Skin epidermis (tissue), 12 donors: ENCODE results near the gene DNAJA2.

Experiments used
- H3K27ac ChIP-seq, 21 experiments: fragments of 200-600 bp; sonication (generic) in 11 of 21; one replicate each; pipeline ENCODE4 v1.5.0; 2020; ENCODE audit warnings: mild to moderate bottlenecking in 3 of 21, inconsistent platforms in 2 of 21, moderate library complexity in 2 of 21
- H3K4me3 ChIP-seq, 7 experiments: fragments of 200-600 bp; sonication (generic) in 2 of 7; one replicate each; pipeline ENCODE4 v1.5.0; 2020; ENCODE audit warnings: inconsistent platforms in 2 of 7, mild to moderate bottlenecking in 2 of 7, moderate library complexity in 1 of 7

DNAJA2 gene

DNA sequence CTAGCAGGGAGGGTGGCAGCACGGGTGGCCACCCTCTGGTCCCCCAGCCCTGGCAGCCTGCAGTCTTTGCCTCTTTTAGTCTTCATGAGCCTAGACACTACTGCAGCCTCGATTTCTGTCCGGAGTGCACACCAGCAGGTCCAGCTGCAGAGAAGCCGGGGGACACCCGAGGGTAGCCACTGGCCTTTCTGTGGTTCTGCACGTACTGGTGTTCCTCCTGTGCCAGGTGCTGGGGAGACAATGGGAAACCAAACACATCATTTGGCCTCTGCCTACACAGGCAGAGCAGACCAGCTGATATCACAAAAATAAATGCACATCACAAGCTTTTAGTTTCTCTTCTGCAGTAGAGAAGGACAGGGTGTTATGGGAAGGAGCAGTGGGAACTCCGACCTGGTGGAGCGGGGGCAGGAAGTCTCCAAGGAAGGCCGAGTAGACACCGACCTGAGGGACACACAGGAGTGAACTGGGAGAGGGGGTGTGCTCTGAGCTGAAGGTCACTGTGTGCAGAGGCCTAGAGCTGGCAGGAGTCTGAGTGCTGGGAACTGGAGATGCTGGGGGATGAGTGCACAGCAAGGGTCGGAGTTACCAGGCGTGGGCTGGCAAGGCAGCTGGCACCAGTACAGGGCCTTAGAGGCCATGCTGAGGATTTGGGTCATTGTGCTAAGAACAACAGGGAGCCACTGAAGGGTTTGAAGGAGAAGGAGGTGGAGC, 66.3 kb downstream of the DNAJA2 start:
- H3K4me3 ChIP-seq = no peak overlapping the region
- H3K27ac ChIP-seq = peak overlapping the region in 2 of 21 experiments; percentile 18 to 31

- H3K27ac ChIP-seq = no peak overlapping the region
Observed at GRCh38 chr16:46906360-46907060, 67.0 kb downstream of the DNAJA2 start.

More at GRCh38 chr16:46906360-46907060, 67.0 kb downstream of the DNAJA2 start:
- no peak overlapping the region for H3K4me3 ChIP-seq
